ENCODE data around the gene AGPAT1.
"Not testable (repeated sequence)": the region's sequence is repeated elsewhere in the genome, so short reads cannot be mapped to it uniquely, and the experiment has no call there.

Gene AGPAT1

DNA sequence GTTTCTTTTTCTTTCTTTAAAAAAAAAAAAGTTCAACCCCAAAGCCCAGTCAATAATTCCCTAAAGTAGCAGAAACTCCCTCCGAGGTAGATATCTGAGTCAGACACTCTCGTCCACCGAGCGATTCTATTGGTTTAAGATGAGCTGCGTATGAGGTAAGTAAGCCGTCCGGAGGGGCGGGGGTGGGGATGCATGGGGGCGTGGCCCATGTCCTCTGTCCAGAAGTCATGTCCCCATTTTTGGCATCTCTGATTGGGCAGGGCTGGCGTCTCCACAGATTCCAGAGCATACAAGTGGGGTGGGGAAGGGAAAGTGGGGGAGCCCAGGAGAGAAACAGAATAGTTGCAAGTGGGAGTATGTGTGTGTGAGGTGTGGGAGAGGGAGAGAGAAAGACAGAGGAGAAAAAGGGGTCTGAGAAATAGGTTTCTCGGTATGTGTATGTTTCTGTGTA lies 9.8 kb upstream of the AGPAT1 start:
- not testable (repeated sequence) for DNase-seq

DNA sequence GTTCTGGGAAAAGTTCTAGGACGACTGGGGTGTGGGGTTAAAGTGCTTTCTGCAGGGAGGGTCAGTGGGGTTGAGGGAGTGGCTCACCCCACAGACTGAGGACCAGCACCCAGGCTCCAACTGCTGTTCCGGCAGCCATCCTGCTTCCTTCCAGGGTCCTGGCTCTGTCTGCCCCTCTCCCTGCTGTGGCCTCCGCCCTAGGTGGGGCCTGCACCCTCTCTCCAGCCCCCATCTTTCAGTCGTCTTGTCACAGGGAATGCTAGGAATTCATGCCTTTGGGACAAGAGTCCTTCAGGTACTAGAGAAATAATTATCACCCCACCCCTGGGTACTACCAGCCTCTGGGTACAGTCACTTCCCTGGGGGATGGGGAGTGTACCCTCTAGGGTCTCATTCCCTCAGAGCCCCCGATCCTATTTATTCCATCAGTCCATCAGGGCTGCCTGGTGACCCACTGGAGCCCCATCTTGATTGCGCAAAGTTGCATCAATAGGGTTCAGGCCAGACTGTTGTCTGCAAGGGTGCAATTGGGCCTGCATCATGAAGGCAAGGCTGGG lies 8.3 kb upstream of the AGPAT1 start, which contains the start of gene AGER:
Gene AGER (minus strand): TSS at position 170 of the 557 bp plus-strand sequence. CDS start 31 bp downstream, at position 139.
- DNase-seq: no peak

DNA sequence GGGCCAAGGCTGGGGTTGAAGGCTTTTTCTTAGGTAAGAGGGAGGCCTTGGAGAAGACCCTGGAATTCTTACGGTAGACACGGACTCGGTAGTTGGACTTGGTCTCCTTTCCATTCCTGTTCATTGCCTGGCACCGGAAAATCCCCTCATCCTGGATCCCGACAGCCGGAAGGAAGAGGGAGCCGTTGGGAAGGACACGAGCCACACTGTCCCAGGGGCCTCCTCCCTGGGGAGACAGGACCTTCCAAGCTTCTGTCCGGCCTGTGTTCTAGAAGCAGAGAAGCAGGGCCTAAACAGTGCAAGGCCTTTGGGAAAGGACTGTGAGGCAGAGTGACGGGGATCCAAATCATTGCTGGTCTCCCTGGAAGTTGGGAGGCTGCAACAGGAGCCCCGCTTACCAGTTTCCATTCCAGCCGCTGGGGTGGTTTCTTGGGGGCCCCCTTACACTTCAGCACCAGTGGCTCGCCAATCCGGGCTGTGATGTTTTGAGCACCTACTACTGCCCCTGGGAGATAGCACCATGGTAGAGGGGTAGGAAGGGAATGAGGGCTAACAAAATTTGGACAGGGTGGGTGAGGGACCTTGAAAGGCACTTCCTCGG lies 7.7 kb upstream of the AGPAT1 start:
- DNase-seq: no peak

DNA sequence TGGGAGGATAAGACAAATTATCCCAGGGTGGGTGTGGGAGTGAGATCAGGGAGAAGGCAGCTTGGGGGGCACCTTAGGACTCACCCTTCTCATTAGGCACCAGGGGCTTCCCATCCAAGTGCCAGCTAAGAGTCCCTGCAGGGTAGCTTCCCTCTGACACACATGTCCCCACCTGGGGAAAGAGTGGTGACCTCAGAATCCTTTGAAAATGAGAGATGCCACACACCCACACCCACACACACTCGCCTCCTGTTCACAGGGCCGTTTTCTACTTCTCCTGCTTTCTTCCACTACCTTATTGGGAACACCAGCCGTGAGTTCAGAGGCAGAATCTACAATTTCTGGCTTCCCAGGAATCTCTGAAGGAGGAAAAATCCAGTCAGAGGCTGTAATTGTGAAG lies 7.1 kb upstream of the AGPAT1 start:
- no peak for DNase-seq

DNA sequence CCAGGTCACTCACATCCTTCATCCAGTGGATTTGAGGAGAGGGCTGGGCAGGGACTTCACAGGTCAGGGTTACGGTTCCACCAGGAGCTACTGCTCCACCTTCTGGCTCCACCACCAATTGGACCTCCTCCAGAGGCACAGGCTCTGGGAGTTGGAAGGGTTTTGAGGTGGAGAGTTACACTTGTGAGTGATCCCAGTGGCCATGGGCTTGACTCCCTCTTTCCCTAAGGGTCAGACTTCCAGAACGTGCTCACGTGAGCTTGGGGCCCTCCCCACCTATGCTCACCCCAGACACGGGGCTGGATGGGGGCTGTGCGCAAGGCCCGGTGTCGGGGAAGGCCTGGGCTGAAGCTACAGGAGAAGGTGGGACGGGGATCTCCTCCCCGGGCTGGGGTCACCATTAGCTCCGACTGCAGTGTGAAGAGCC lies 6.7 kb upstream of the AGPAT1 start:
- no peak for DNase-seq

DNA sequence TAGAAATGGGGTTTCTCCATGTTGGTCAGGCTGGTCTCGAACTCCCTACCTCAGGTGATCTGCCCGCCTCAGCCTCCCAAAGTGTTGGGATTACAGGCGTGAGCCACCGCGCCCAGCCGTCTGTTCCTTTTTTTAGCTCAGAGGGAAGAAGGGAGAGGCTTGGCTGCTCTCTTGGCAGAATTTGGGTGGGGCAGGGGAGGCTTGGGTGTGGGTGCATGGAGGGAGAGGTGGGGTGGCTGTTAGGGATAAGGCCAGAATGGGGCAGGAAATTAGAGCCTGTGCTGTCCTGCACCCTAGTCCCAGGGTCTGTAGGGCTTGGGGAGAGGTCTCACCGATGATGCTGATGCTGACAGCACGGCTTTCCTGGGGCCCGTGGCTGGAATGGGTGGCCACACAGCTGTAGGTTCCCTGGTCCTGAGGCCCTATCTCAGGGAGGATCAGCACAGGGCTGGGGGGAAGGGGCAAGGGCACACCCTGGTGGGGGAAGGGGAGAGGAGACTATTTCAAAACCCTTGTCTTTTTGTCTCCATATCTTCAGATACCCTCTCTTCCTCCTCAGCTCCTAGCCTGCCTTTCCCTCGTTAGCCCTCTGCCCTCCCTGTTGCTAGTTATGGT lies 6.1 kb upstream of the AGPAT1 start:
- DNase-seq: no peak

DNA sequence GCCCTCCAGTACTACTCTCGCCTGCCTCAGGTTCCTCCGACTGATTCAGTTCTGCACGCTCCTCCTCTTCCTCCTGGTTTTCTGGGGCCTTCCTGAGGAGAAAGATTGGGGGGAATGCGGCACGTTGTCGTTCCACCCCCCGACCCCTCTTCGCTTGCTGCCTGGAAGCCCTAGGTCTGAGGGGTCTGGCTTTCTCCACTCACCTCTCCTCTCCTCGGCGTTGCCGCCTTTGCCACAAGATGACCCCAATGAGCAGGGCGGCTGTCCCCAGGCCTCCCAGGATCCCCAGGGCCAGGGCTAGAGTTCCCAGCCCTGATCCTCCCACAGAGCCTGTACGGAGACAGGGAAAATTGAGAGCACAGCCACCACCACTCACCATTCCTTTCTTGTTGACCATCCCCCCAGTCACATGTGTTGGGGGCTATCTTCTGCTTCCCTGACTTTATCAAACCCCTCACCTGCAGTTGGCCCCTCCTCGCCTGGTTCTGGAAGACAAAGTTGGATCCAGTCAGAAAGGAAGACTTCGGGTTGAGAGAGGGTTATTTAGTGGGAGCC lies 5.3 kb upstream of the AGPAT1 start:
- DNase-seq: no peak

DNA sequence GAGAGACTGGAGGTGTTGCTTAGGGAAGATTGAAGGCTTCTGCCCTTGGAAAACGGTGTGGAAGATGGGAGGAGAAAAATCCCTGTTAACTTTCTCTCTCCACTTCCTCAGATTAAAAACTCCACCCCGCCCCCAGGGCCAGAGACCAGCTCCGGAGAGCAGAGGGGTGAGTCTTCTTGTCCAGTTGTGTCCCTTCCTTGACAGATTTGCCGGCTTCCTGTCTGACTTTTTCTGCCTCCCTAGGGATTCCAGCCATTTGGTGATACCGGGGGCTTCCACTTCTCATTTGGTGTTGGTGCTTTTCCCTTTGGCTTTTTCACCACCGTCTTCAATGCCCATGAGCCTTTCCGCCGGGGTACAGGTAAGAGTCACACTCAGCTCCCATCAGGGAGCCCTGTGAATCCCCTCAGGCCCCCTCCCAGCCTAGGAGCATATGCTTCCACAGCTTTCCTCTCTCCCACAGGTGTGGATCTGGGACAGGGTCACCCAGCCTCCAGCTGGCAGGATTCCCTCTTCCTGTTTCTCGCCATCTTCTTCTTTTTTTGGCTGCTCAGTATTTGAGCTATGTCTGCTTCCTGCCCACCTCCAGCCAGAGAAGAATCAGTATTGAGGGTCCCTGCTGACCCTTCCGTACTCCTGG lies 4.0 kb upstream of the AGPAT1 start:
- no peak for DNase-seq

DNA sequence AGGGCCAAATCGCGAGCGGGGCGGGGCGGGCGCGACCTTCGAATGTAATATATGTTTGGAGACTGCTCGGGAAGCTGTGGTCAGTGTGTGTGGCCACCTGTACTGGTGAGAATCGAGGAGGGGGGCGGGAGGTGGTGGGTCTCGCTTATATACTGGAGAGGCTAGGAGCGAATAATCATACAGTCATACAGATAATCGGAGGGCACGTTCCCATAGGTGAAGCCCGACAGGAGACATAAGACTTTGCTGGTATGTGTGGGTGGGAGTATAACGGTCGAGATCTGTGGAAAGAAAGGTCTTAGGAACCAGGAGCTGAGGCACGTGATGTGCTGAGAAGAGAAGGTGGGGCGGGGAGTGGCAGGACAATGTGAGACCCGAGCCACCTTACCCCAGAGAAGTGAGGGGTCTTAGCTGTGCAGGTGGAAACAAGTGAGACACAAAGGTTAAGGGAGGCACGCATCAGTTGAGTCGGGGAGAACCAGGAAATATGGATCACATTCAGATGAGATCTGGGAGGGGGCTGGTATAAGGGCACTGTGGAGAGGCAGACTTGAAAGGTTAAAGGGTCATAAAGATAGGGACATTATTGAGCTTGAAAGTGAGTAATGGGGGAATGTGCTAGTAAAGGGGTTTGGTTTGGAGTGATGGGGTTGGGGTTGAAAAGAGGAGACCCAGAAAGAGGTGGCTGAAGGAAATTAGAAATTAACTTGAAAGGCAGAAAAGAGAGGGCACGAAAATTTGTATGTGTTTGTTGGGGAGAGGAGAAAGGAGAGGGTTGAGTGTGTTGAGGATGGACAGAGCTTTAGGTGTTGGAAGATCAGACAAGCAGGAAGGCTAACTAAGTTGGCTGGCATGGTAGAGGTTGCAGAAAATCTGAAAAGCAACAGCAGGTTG lies 2.9 kb upstream of the AGPAT1 start:
- no peak for DNase-seq

DNA sequence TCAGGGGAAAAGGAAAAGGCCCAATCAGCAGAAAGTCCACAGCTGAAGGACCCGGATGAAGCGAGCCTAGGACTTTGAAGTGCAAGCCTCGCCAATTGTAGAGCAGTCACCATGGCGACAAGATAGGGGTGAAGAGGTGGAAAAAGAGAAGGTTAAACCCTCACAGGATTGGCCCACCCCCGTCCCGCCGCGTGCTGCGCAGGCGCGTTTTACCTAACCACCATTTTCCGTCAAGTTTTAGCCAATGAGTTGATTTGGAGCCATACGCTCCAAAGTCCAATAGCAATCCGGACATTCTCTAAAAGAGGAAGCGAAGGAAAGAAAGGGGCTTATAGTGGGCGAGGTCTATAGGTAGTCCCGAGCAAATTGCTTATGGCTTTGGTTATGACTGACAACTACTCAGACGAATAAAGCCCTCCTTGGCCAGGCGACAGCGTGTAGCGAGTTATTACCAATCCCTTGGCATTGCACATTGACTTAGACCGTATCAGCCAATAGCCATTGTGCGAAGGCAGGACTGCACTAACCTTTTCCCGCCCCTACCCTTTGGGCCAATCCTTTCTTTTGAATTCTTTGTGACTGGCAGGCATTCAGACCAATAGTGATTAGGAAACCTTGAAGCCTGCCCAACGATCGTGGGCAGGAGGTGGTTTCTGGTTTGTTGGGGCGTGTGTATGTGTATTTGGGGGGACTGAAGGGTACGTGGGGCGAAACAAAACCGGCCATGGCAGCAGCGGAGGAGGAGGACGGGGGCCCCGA lies 2.1 kb upstream of the AGPAT1 start, which contains the start of gene RNF5:
Gene RNF5 (plus strand): TSS at position 618 of the 759 bp plus-strand sequence. CDS start 107 bp downstream, at position 725.
- DNase-seq: peak; percentile 100

DNA sequence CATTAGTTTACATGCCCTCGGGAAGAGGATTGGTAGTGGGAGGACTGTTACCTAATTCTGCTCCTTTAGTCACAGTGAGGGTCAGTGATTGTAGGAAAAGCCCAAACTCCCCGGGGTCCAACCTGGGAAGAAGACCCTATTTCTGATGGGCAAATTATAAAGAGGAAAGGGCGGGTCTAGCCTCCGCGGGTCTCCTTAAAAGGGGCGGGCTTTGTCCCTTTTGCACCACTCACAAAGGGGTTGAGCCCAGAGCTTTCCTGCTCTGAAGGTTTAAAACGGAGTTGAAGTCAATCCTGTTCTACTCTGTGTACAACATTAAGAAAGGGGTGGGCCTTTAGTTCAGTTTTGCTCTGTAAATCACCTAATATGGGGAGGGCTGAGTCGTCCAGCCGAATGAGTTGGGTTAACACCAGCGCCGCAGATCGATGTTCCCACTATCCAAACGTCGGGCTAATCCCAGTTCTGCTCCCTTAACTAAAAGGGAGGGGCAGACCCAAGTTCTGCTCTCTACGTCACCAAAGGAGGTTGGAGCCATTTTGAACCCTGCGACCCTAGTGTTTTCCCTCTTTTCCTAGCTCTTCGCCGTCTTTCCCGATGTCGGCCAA lies 1.4 kb upstream of the AGPAT1 start:
- peak; percentile 93 for DNase-seq

DNA sequence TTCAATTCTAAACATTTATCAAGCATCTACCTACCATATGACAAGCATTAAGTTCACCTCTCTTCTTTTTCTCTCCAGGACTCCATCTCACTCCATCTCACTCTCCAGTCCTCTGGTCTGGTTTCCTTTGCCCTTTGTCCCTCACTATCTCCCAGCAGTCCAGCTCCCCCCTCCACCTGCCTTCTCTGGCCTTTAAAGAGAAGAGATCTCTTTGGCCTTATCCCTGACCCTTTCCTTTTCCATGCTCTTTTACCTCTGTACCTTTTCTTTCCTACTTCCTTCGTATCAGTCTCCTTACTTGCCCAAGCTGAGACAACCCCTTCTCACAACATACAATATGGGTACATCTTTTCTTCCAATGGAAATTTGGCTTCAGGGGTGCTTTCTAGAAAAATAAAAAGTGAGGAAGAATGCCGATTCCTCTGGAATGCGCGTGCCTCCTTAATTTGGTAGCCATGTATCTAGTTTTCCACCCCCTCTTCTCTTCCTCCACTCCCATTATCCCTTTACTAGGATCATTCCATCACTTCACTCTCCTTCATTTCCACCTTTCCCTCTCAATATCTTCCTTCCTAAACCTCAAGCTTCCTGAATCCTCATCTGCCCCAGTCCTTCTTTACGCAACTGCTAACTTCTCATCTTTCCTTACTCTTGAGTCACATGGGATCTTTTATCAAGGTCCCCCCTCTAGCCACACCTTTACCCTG lies 745 bp upstream of the AGPAT1 start:
- peak; percentile 76 for DNase-seq

DNA sequence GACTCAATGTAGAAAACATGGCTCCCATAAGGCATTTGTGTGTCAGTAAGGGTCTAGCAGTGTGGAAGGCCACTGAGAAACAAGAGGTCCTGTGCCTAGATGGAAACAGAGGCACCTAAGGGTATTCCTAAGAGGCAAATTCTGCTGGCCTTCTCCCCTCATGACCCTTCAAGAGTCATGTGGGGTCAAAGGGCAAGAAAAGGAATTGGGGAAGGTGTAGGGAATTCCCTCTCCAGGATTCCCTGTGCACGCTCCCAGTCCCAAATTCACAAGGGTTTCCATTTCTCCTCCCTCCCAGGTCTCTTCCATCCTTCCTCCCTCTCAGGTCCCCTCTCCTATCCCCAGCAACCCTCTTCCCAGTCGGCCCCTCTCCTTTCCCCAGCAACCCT lies 568 bp downstream of the AGPAT1 start:
- no peak for DNase-seq

DNA sequence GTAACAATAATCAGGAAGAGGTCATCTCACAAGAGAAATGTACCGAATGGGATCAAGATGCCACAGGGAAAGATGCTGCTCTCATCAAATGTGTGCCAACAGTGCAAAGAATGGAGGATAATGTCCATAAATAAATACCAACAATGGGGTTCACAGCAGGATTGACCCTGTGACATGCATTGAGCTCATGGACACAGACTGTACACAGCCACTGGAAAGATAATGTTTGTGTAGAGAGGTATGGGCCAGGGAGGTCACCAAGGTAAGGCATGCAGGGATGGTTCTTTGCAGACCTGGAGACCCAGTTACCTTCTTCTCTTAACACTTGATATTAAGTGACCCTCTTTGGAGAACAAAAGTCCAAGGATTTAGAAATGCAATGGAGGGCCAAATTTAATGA lies 1.5 kb downstream of the AGPAT1 start:
- DNase-seq: no peak

DNA sequence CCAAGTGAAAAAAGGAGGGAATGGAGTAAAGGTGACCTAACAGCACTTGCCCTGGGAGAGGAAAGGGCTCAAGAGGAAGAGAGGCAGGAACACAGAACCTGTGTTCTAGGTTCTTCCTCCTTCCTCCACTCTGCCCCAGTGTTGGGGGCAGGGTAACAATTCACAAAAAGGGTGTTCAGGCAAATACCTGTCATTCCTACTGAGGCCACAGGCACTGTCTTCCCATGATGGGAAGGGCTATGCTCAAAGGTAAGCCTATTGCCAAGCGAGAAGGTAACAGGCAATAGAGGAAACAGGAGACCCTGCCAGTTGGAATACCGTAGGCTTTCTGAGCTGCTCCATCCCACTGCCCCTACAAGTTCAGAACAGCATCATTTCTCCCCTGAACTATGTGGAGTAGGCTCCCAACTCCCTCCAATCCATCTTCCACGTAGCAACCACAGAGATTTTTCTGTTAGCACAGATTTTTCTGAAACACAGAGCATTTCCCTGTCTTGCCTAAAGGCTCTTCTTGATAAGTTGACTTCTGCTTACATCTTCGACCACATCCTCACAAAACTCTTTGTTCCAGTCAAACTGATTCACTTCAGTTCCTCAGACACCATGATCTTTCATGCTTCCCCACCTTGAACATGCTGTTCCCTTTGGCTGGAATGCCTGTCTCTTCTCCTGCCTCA lies 2.7 kb downstream of the AGPAT1 start:
- DNase-seq: no peak

DNA sequence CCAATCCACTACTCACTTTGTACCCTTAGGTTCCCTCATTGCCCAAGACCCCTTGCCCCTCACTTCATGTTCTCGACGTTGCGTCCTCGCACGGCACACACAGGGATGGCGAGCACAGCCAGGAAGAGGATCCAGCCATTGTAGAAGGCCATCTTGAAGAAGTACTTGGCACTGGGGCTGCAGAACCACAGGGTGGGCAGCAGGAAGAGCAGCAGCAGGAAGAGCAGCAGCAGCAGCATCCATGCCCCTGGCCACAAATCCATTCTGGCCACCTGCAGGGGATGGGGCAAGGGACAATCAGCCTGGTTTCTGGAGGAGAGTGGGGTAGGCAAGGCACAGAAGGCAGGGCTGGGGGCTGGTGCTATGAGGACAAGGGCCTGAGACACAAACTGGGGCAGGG lies 4.7 kb downstream of the AGPAT1 start:
- no peak for DNase-seq

DNA sequence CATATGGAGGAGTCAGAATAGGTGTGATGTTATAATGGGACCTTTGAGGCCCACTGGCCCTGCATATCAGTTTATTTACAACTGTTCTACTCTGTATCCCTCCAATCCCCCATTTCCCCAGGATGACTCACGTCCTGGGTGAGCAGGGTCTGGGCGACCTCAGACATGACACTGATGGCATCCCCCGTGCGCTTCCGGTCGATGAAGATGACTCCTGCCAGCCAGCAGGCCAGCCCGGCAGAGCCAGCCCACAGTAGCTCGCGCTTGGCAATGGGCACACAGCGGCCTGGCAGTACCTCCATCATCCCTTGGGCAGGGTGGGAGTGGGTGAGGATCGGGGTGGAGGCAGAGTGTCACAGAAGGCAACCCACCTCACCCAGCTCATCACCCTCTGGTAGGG lies 5.6 kb downstream of the AGPAT1 start:
- DNase-seq: no peak

DNA sequence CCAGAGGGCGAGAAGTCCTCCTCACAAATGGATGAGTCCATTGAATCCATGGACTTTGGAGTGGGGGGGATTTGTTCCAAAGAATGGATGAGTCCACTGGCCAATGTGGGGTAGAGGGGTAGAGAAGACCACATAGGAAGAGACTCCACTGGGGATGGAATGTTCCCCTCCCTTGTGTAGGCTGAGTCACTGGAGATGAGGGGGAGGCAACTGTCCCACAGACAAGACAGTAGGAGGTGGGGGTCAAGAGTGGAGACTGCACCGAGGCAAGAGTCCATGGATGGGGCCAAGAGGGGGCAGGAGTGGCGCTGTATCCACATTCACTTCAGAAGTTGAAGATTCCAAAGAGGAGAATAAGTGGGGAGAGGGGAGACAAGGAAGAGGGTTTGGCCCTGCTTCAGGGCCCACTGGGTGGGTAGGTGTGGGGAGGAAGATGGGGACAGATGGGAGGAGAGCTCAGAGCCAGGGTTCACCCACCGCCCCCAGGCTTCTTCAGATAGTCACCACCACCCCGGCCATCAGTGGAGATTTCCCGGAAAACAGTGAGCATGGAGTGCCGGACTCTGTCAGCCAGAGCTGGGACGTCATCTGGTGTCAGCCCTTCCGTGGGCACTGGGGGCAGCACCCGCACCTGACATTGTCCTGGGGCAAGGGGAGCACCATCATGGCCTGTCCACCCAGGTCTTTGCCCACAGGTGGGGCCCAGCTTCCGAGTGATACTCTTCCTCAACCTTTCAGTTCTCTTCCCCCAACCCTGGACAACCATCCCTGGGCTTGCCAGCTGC lies 6.9 kb downstream of the AGPAT1 start:
- DNase-seq: no peak

DNA sequence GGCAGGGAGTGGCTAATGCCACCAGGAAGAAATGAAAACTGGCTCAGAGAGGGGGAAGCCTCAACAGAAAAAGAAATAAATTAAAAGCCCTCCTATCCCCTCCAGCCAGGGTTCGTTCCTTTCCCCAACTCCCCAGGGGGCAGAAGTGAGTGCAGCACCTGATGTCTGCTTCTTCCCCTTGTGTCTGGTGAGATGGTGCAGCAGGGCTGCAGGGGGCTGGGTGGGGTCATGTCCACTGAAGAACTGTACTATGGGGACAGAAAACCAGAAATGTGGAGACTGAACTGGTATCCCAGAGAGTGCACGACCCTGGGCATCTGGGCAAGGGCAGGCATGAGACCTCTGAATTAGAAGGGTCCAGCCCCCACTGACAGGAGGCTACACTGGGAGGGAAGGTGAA lies 7.5 kb downstream of the AGPAT1 start:
- no peak for DNase-seq
